SK-N-SH (cell line): ENCODE data around the gene SLC8B1. TPM values are rescaled to one million over a fixed set of nuclear protein-coding genes. Genes with fewer than 3 reads are reported as not detected.

Experiments
- CTCF ChIA-PET: fragments of 300-600, 350-600 bp; formaldehyde crosslinking; extraction: SDS; loops from one replicate; lab custom pipeline; 2021; lab: Yijun Ruan, JAX
- POLR2A ChIA-PET: fragments of 350-600 bp; sonication (Branson Sonifier 250); formaldehyde crosslinking; extraction: SDS; loops from one replicate; lab custom pipeline; 2020; ENCODE audit warnings: antibody characterized with exemption, inconsistent platforms; lab: Yijun Ruan, JAX
- DNase-seq: peaks from one replicate; pipeline ENCODE4 v3.0.0; 2012
- H2AFZ ChIP-seq: fragments of 200-600 bp; sonication (generic); 2 replicates; pipeline ENCODE4 v1.8.1; 2016; ENCODE audit warnings: antibody characterized with exemption, mild to moderate bottlenecking, low read depth
- H3F3A ChIP-seq: fragments of 200-600 bp; sonication (generic); replicated peaks from 2 replicates; pipeline ENCODE3; 2016; ENCODE audit warnings: antibody characterized with exemption, mild to moderate bottlenecking; ENCODE audit not compliant: insufficient read depth
- H3K27ac ChIP-seq, 2 experiments: fragments of 200-500 bp in 1 of 2; fragments of 200-600 bp in 1 of 2; sonication (Bioruptor generic) in 1 of 2; sonication (generic), shearing (Covaris generic) in 1 of 2; 2 replicates each; pipeline versions ENCODE4 v1.5.1 to v1.6.1; 2014 to 2016; ENCODE audit warnings: low read depth in 2 of 2, inconsistent platforms in 1 of 2, low read length in 1 of 2, mild to moderate bottlenecking in 1 of 2, mixed read lengths in 1 of 2
- H3K27me3 ChIP-seq: fragments of 200-600 bp; sonication (generic), shearing (Covaris generic); 2 replicates; pipeline ENCODE4 v1.6.1; 2016; ENCODE audit warnings: mixed run types; ENCODE audit not compliant: insufficient read depth
- H3K36me3 ChIP-seq, 2 experiments: fragments of 200-500 bp in 1 of 2; fragments of 200-600 bp in 1 of 2; sonication (Bioruptor generic) in 1 of 2; sonication (generic) in 1 of 2; replicated peaks in 1 of 2; 2 replicates each; pipeline versions ENCODE3 to v1.5.1; 2014 to 2016; ENCODE audit warnings: low read length in 1 of 2, mild to moderate bottlenecking in 1 of 2; ENCODE audit not compliant: insufficient read depth in 2 of 2, control insufficient read depth in 1 of 2
- H3K4me1 ChIP-seq, 2 experiments: fragments of 200-500 bp in 1 of 2; fragments of 200-600 bp in 1 of 2; sonication (Bioruptor generic) in 1 of 2; sonication (generic), shearing (Covaris generic) in 1 of 2; 2 replicates each; pipeline versions ENCODE4 v1.5.1 to v1.6.1; 2014 to 2016; ENCODE audit warnings: low read depth in 1 of 2, low read length in 1 of 2, mixed run types in 1 of 2; ENCODE audit not compliant: insufficient read depth in 2 of 2, control insufficient read depth in 1 of 2
- H3K4me2 ChIP-seq: fragments of 200-600 bp; sonication (generic), shearing (Covaris generic); 2 replicates; pipeline ENCODE4 v1.6.1; 2017; ENCODE audit warnings: mixed run types
- H3K4me3 ChIP-seq, 2 experiments: fragments of 200-500 bp in 1 of 2; fragments of 200-600 bp in 1 of 2; sonication (Bioruptor generic) in 1 of 2; sonication (generic), shearing (Covaris generic) in 1 of 2; 2 replicates each; pipeline versions ENCODE4 v1.5.1 to v1.8.1; 2014 to 2016; ENCODE audit warnings: low read depth in 2 of 2, inconsistent platforms in 1 of 2, low read length in 1 of 2, mild to moderate bottlenecking in 1 of 2, mixed read lengths in 1 of 2, moderate library complexity in 1 of 2
- H3K79me2 ChIP-seq: fragments of 200-600 bp; sonication (generic); 2 replicates; pipeline ENCODE4 v1.8.1; 2017; ENCODE audit warnings: mild to moderate bottlenecking; ENCODE audit not compliant: insufficient read depth
- H3K9ac ChIP-seq: fragments of 200-600 bp; sonication (generic); 2 replicates; pipeline ENCODE4 v1.6.1; 2017; ENCODE audit warnings: mixed run types
- H3K9me2 ChIP-seq: fragments of 200-600 bp; sonication (generic); 2 replicates; pipeline ENCODE4 v1.6.1; 2017; ENCODE audit warnings: mixed run types
- H3K9me3 ChIP-seq: fragments of 200-600 bp; sonication (generic); 2 replicates; pipeline ENCODE4 v1.6.1; 2017; ENCODE audit warnings: mixed run types, mild to moderate bottlenecking, moderate library complexity
- H4K20me1 ChIP-seq: fragments of 200-600 bp; sonication (generic); 2 replicates; pipeline ENCODE4 v1.6.1; 2017; ENCODE audit warnings: mild to moderate bottlenecking, mixed run types; ENCODE audit not compliant: insufficient read depth
- CHD2 ChIP-seq: fragments of 150-350 bp; IDR thresholded peaks from 2 replicates; pipeline ENCODE4 v1.6.1; 2018; ENCODE audit warnings: low read length; ENCODE audit not compliant: partially characterized antibody
- CTCF ChIP-seq: fragments of 200-600 bp; sonication (generic); IDR thresholded peaks from 2 replicates; pipeline ENCODE4 v1.6.1; 2017; ENCODE audit warnings: antibody characterized with exemption, mild to moderate bottlenecking, moderate library complexity
- ELF1 ChIP-seq: IDR thresholded peaks from 2 replicates; pipeline ENCODE4 v1.4.0; 2012
- FOSL2 ChIP-seq: IDR thresholded peaks from 2 replicates; pipeline ENCODE4 v1.4.0; 2012; ENCODE audit warnings: low read depth, mild to moderate bottlenecking, moderate library complexity, borderline replicate concordance
- FOXJ3 ChIP-seq: sonication (generic); formaldehyde crosslinking; IDR thresholded peaks from 2 replicates; pipeline ENCODE4 v1.5.1; 2020; ENCODE audit warnings: mild to moderate bottlenecking, missing genetic modification reagents
- JUND ChIP-seq: IDR thresholded peaks from 2 replicates; pipeline ENCODE4 v1.4.0; 2012
- MEF2A ChIP-seq: IDR thresholded peaks from 2 replicates; pipeline ENCODE4 v1.4.0; 2012; ENCODE audit warnings: low read depth, borderline replicate concordance
- MXI1 ChIP-seq: IDR thresholded peaks from 2 replicates; pipeline ENCODE4 v1.6.1; 2012; ENCODE audit warnings: mild to moderate bottlenecking, low read depth, low read length, improper control_type of control experiment
- NFIC ChIP-seq: IDR thresholded peaks from 2 replicates; pipeline ENCODE4 v1.4.0; 2012; ENCODE audit warnings: borderline replicate concordance
- NRF1 ChIP-seq: IDR thresholded peaks from 2 replicates; pipeline ENCODE4 v1.6.1; 2012; ENCODE audit warnings: low read depth, mild to moderate bottlenecking, low read length
- PBX3 ChIP-seq: IDR thresholded peaks from 2 replicates; pipeline ENCODE4; 2012
- RAD21 ChIP-seq: IDR thresholded peaks from 2 replicates; pipeline ENCODE4 v1.6.1; 2012; ENCODE audit warnings: mild to moderate bottlenecking, low read length
- RFX5 ChIP-seq: IDR thresholded peaks from 2 replicates; pipeline ENCODE4 v1.6.1; 2012; ENCODE audit warnings: mild to moderate bottlenecking, improper control_type of control experiment, low read length
- RXRA ChIP-seq: IDR thresholded peaks from 2 replicates; pipeline ENCODE4 v1.4.0; 2012; ENCODE audit warnings: low read depth, mild to moderate bottlenecking, borderline replicate concordance
- SIN3A ChIP-seq: IDR thresholded peaks from 2 replicates; pipeline ENCODE4 v1.6.1; 2012; ENCODE audit warnings: low read depth, mild to moderate bottlenecking, low read length, moderate library complexity, borderline replicate concordance
- SMC3 ChIP-seq: IDR thresholded peaks from 2 replicates; pipeline ENCODE4 v1.6.1; 2012; ENCODE audit warnings: low read depth, low read length, improper control_type of control experiment
- USF1 ChIP-seq: IDR thresholded peaks from 2 replicates; pipeline ENCODE4 v1.4.0; 2012; ENCODE audit warnings: low read depth, borderline replicate concordance
- USF2 ChIP-seq: fragments of 150-350 bp; IDR thresholded peaks from 2 replicates; pipeline ENCODE4 v1.6.1; 2017; ENCODE audit warnings: antibody characterized with exemption, low read length, low read depth, borderline replicate concordance
- ZBTB33 ChIP-seq: IDR thresholded peaks from 2 replicates; pipeline ENCODE4 v1.4.0; 2012; ENCODE audit warnings: low read depth, borderline replicate concordance
- WGBS: methylation state at CpG from one replicate; pipeline ENCODE4 v1.1.6; 2017; ENCODE audit warnings: low lambda C conversion rate; 5-methylcytosine and 5-hydroxymethylcytosine counted together
- polyA plus RNA-seq, 3 experiments: library from polyadenylated mRNA; depleted of rRNA; stranded (reverse); fragments of >200 nt; gene quantifications; 2 replicates each; pipeline ENCODE4 v1.2.3, GENCODE V29; 2012

Gene SLC8B1
- polyA plus RNA-seq, 1 of the 3 experiments (the other 2 are of a cell fraction): 12.0 TPM

- ChIA-PET CTCF (interaction anchor here (0.9 kb wide), 1 partner anchor 9 kb away, joined by 3 read pairs; no protein-coding TSS in a partner anchor), POLR2A (no interaction called here)
- no peaks in the 10 kb centered on the region for H4K20me1 ChIP-seq
- no peak overlapping the region for H3K27ac ChIP-seq
- H3K9ac ChIP-seq: no peak overlapping the region
- peaks cover 0 to 8% of the 10 kb centered on the region in 2 experiments; a peak in 1 of 4 replicates for H3K4me1 ChIP-seq
- TF ChIP-seq NRF1 (no peak), USF1 (no peak), SIN3A (no peak), FOXJ3 (CRISPR knock-in tag) (no peak), FOSL2 (no peak), CHD2 (no peak), ZBTB33 (no peak), PBX3 (no peak), JUND (no peak), RFX5 (no peak), ELF1 (no peak), NFIC (no peak), MXI1 (no peak), USF2 (no peak), RAD21 (no peak), CTCF (no peak), MEF2A (no peak), SMC3 (no peak), RXRA (no peak)
- H3K27me3 ChIP-seq: no peaks in the 10 kb centered on the region
- no peak overlapping the region for H3K4me2 ChIP-seq
- 91% methylated on average over 5 of the region's 5 CpGs for WGBS
- no peak for DNase-seq
- peaks cover 2 to 5% of the 10 kb centered on the region in 2 experiments for H3K36me3 ChIP-seq
- H2AFZ ChIP-seq: no peak overlapping the region
- no peaks in the 10 kb centered on the region for H3K9me2 ChIP-seq
- H3F3A ChIP-seq: no peaks in the 10 kb centered on the region
- H3K4me3 ChIP-seq: no peak overlapping the region
- H3K9me3 ChIP-seq: no peaks in the 10 kb centered on the region
- no peaks in the 10 kb centered on the region for H3K79me2 ChIP-seq
Observed at GRCh38 chr12:113253532-113254285, 81.2 kb downstream of the SLC8B1 start.
